Measurements from ENCODE around the gene NUDT13. TPM values are rescaled to one million over a fixed set of nuclear protein-coding genes. Genes with fewer than 3 reads are reported as not detected.

The NUDT13 gene
- total and polyA plus RNA-seq, 7 donors: 0.69 to 4.6 (median 2.9) TPM

- H3K4me3 ChIP-seq: peak overlapping the region; percentile 1
- WGBS, 3 donors: 25 to 53% (median 46%) methylated on average over 1 of the region's 1 CpG
- ATAC-seq (peak in 3 of 4 donors; percentile 22 to 27 (median 26)), DNase-seq (no peak)
- H3K27ac ChIP-seq: peak overlapping the region; percentile 95
- no peaks in the 10 kb centered on the region for H3K9me3 ChIP-seq
- TF ChIP-seq CTCF (IDR thresholded peaks at IDR 0.05): no peak
- peaks cover 0 to 6% of the 10 kb centered on the region in 2 donors for H3K36me3 ChIP-seq (ENCODE audit: insufficient read depth in 1 of 2, low read depth in 1 of 2)
- H3K27me3 ChIP-seq (ENCODE audit: insufficient read depth in 3 of 3, low read length in 2 of 3): no peaks in the 10 kb centered on the region
- intact Hi-C loops (cut with DNase I): no loop called here
- H3K4me1 ChIP-seq: peaks cover 39% of the 10 kb centered on the region
These were observed 3.3 kb downstream of the NUDT13 start for GRCh38 chr10:73113551-73113950.

GRCh38 chr10:73116017-73116416 lies 5.8 kb downstream of the NUDT13 start:
- Histone ChIP-seq H3K4me3 (no peak overlapping the region), H3K27me3 (ENCODE audit: insufficient read depth in 3 of 3, low read length in 2 of 3) (no peaks in the 10 kb centered on the region), H3K27ac (peak overlapping the region; percentile 5), H3K36me3 (ENCODE audit: insufficient read depth in 1 of 2, low read depth in 1 of 2) (peaks cover 0 to 18% of the 10 kb centered on the region in 2 donors), H3K4me1 (peaks cover 37% of the 10 kb centered on the region), H3K9me3 (no peaks in the 10 kb centered on the region)
- no peak for ATAC-seq
- intact Hi-C loops (cut with DNase I): no loop called here
- TF ChIP-seq CTCF (IDR thresholded peaks at IDR 0.05): no peak
- DNase-seq: no peak
- WGBS, 3 donors: 96 to 100% (median 96%) methylated on average over 1 of the region's 1 CpG

GRCh38 chr10:73117976-73118743 lies 7.9 kb downstream of the NUDT13 start:
- no peak for DNase-seq
- Histone ChIP-seq H3K27ac (peak overlapping the region; percentile 75), H3K27me3 (ENCODE audit: insufficient read depth in 3 of 3, low read length in 2 of 3) (no peaks in the 10 kb centered on the region), H3K9me3 (no peaks in the 10 kb centered on the region), H3K4me1 (peaks cover 28% of the 10 kb centered on the region), H3K4me3 (peak overlapping the region; percentile 27), H3K36me3 (ENCODE audit: insufficient read depth in 1 of 2, low read depth in 1 of 2) (peaks cover 0 to 37% of the 10 kb centered on the region in 2 donors)
- ATAC-seq: peak; percentile 89 to 93 (median 90)
- intact Hi-C loops (cut with DNase I): no loop called here
- WGBS, 3 donors: 19 to 33% (median 27%) methylated on average over 5 of the region's 5 CpGs
- TF ChIP-seq CTCF (IDR thresholded peaks at IDR 0.05): no peak

GRCh38 chr10:73119457-73119856 lies 9.2 kb downstream of the NUDT13 start:
- intact Hi-C loops (cut with DNase I): no loop called here
- DNase-seq (no peak), ATAC-seq (no peak)
- TF ChIP-seq CTCF (IDR thresholded peaks at IDR 0.05): no peak
- Histone ChIP-seq H3K9me3 (no peaks in the 10 kb centered on the region), H3K36me3 (ENCODE audit: insufficient read depth in 1 of 2, low read depth in 1 of 2) (peaks cover 0 to 49% of the 10 kb centered on the region in 2 donors), H3K4me1 (peaks cover 17% of the 10 kb centered on the region), H3K27me3 (ENCODE audit: insufficient read depth in 3 of 3, low read length in 2 of 3) (no peaks in the 10 kb centered on the region), H3K4me3 (no peak overlapping the region), H3K27ac (peak overlapping the region; percentile 75)
- WGBS, 3 donors: 94 to 96% (median 94%) methylated on average over 1 of the region's 1 CpG

Data from psoas muscle (tissue), 8 donors.